IMR-90 (cell line): Measurements from ENCODE around the gene OR14I1. TPM values are rescaled to one million over a fixed set of nuclear protein-coding genes. Genes with fewer than 3 reads are reported as not detected.

ENCODE experiments used
- ATAC-seq: fragments of 200-7000 bp; cut with Tn5 transposase; 2 replicates; pipeline ENCODE4 v1.9.1; 2020; ENCODE audit warnings: low read depth, mild to moderate bottlenecking, moderate library complexity
- BruUV-seq: library from RNA; stranded (reverse); fragments of 400-500 nt; replicated peaks from 2 replicates; lab custom pipeline; 2021; lab: Mats Ljungman, UMichigan
- CTCF ChIA-PET: fragments of 300-600 bp; formaldehyde crosslinking; extraction: SDS; loops from one replicate; lab custom pipeline; 2021; ENCODE audit warnings: antibody characterized with exemption; lab: Yijun Ruan, JAX
- POLR2A ChIA-PET: fragments of 300-600 bp; sonication (Branson Sonifier 250); formaldehyde crosslinking; loops from one replicate; lab custom pipeline; 2022; ENCODE audit warnings: antibody characterized with exemption; ENCODE audit not compliant: unreplicated experiment; lab: Charles Lee
- DNase-seq: peaks from one replicate; pipeline ENCODE4 v3.0.0; 2013
- H2AFZ ChIP-seq: replicated peaks from 2 replicates; pipeline ENCODE3; 2013; ENCODE audit warnings: low read length, mild to moderate bottlenecking; ENCODE audit not compliant: poor library complexity
- H2AK5ac ChIP-seq: 2 replicates; pipeline ENCODE4 v1.6.1; 2013; ENCODE audit warnings: low read depth, low read length, inconsistent platforms
- H2AK9ac ChIP-seq: replicated peaks from 2 replicates; pipeline ENCODE3; 2013; ENCODE audit warnings: mild to moderate bottlenecking, low read depth, low read length, moderate library complexity; ENCODE audit not compliant: poor library complexity
- H2BK120ac ChIP-seq: 2 replicates; pipeline ENCODE4 v1.6.1; 2013; ENCODE audit warnings: low read depth, low read length, inconsistent platforms
- H2BK15ac ChIP-seq: 3 replicates; pipeline ENCODE4 v1.6.1; 2013; ENCODE audit warnings: low read depth, low read length, inconsistent platforms
- H2BK20ac ChIP-seq: 2 replicates; pipeline ENCODE4 v1.6.1; 2013; ENCODE audit warnings: low read depth, mild to moderate bottlenecking, inconsistent platforms, low read length, moderate library complexity
- H2BK5ac ChIP-seq: 2 replicates; pipeline ENCODE4 v1.6.1; 2013; ENCODE audit warnings: mild to moderate bottlenecking, low read depth, low read length, inconsistent platforms; ENCODE audit not compliant: poor library complexity, severe bottlenecking
- H3K14ac ChIP-seq: replicated peaks from 2 replicates; pipeline ENCODE4 v1.6.1; 2013; ENCODE audit warnings: low read depth, low read length, inconsistent platforms
- H3K18ac ChIP-seq: 2 replicates; pipeline ENCODE4 v1.6.1; 2013; ENCODE audit warnings: low read depth, low read length, control low read depth
- H3K23ac ChIP-seq: 2 replicates; pipeline ENCODE4 v1.6.1; 2013; ENCODE audit warnings: low read depth, low read length, inconsistent platforms
- H3K27ac ChIP-seq: 2 replicates; pipeline ENCODE4 v1.5.1; 2013; ENCODE audit warnings: mild to moderate bottlenecking, control low read depth, low read length; ENCODE audit not compliant: insufficient read depth
- H3K27me3 ChIP-seq: 2 replicates; pipeline ENCODE4 v1.6.1; 2013; ENCODE audit warnings: low read length; ENCODE audit not compliant: control insufficient read depth, insufficient read depth
- H3K36me3 ChIP-seq: 2 replicates; pipeline ENCODE4 v1.6.1; 2013; ENCODE audit warnings: low read length, mixed read lengths; ENCODE audit not compliant: control insufficient read depth, insufficient read depth
- H3K4ac ChIP-seq: 2 replicates; pipeline ENCODE4 v1.6.1; 2013; ENCODE audit warnings: low read depth, low read length, inconsistent platforms
- H3K4me1 ChIP-seq: 2 replicates; pipeline ENCODE4 v1.6.1; 2013; ENCODE audit warnings: low read length, mixed read lengths; ENCODE audit not compliant: control insufficient read depth, insufficient read depth
- H3K4me2 ChIP-seq: 2 replicates; pipeline ENCODE4 v1.6.1; 2013; ENCODE audit warnings: low read depth, mild to moderate bottlenecking, control low read depth, low read length, moderate library complexity
- H3K4me3 ChIP-seq: 2 replicates; pipeline ENCODE4 v1.5.1; 2013; ENCODE audit warnings: low read depth, mild to moderate bottlenecking, control low read depth, low read length, moderate library complexity; ENCODE audit not compliant: insufficient read depth
- H3K56ac ChIP-seq: 2 replicates; pipeline ENCODE4 v1.6.1; 2013; ENCODE audit warnings: low read length, inconsistent platforms; ENCODE audit not compliant: insufficient read depth; ENCODE audit errors: extremely low read depth
- H3K79me1 ChIP-seq, 2 experiments: 2 replicates each; pipeline ENCODE4 v1.6.1; 2013; ENCODE audit warnings: low read length in 2 of 2, inconsistent platforms in 1 of 2, low read depth in 1 of 2
- H3K9ac ChIP-seq: 2 replicates; pipeline ENCODE4 v1.6.1; 2013; ENCODE audit warnings: low read depth, low read length, control low read depth
- H3K9me1 ChIP-seq: 2 replicates; pipeline ENCODE4 v1.6.1; 2013; ENCODE audit warnings: low read length, inconsistent platforms; ENCODE audit not compliant: insufficient read depth
- H3K9me3 ChIP-seq: 2 replicates; pipeline ENCODE4 v1.6.1; 2013; ENCODE audit warnings: low read length; ENCODE audit not compliant: control insufficient read depth, insufficient read depth
- H4K20me1 ChIP-seq: 2 replicates; pipeline ENCODE4 v1.6.1; 2013; ENCODE audit warnings: low read length, inconsistent platforms; ENCODE audit not compliant: insufficient read depth
- H4K5ac ChIP-seq: 2 replicates; pipeline ENCODE4 v1.6.1; 2013; ENCODE audit warnings: mild to moderate bottlenecking, low read depth, low read length, control low read depth
- H4K8ac ChIP-seq, 2 experiments: 2 replicates each; pipeline ENCODE4 v1.6.1; 2013; ENCODE audit warnings: low read depth in 2 of 2, low read length in 2 of 2, control low read depth in 1 of 2, inconsistent platforms in 1 of 2
- H4K91ac ChIP-seq: 2 replicates; pipeline ENCODE4 v1.6.1; 2013; ENCODE audit warnings: low read depth, low read length, inconsistent platforms; ENCODE audit not compliant: insufficient read depth
- BHLHE40 ChIP-seq: fragments of 150-350 bp; IDR thresholded peaks from 2 replicates; pipeline ENCODE4 v1.6.1; 2016; ENCODE audit warnings: mild to moderate bottlenecking, low read depth, low read length
- CEBPB ChIP-seq: IDR thresholded peaks from 2 replicates; pipeline ENCODE4 v1.6.1; 2012; ENCODE audit warnings: low read depth, low read length, improper control_type of control experiment
- CHD1 ChIP-seq: IDR thresholded peaks from 2 replicates; pipeline ENCODE4 v1.6.1; 2012; ENCODE audit warnings: low read depth, low read length, improper control_type of control experiment
- CTCF ChIP-seq: conservative IDR thresholded peaks from 2 replicates; pipeline ENCODE4 v1.5.1; 2012; ENCODE audit warnings: mild to moderate bottlenecking, low read depth, low read length, improper control_type of control experiment
- ELK1 ChIP-seq: fragments of 150-350 bp; IDR thresholded peaks from 2 replicates; pipeline ENCODE4 v1.6.1; 2016; ENCODE audit warnings: low read depth, mild to moderate bottlenecking, low read length, moderate library complexity, borderline replicate concordance
- FOS ChIP-seq: fragments of 150-350 bp; IDR thresholded peaks from 2 replicates; pipeline ENCODE4 v1.6.1; 2016; ENCODE audit warnings: low read depth, low read length
- MAFK ChIP-seq: IDR thresholded peaks from 2 replicates; pipeline ENCODE4 v1.6.1; 2012; ENCODE audit warnings: low read depth, low read length, improper control_type of control experiment
- MAZ ChIP-seq: IDR thresholded peaks from 2 replicates; pipeline ENCODE4 v1.6.1; 2012; ENCODE audit warnings: low read depth, mild to moderate bottlenecking, low read length, improper control_type of control experiment, moderate library complexity, borderline replicate concordance
- MXI1 ChIP-seq: IDR thresholded peaks from 2 replicates; pipeline ENCODE4 v1.6.1; 2012; ENCODE audit warnings: low read depth, mild to moderate bottlenecking, low read length, moderate library complexity, borderline replicate concordance
- POLR2A ChIP-seq: IDR thresholded peaks from 2 replicates; pipeline ENCODE4 v1.6.1; 2012; ENCODE audit warnings: mild to moderate bottlenecking, low read depth, low read length
- RAD21 ChIP-seq: IDR thresholded peaks from 2 replicates; pipeline ENCODE4 v1.6.1; 2012; ENCODE audit warnings: low read length, improper control_type of control experiment
- RCOR1 ChIP-seq: IDR thresholded peaks from 2 replicates; pipeline ENCODE4 v1.6.1; 2012; ENCODE audit warnings: mild to moderate bottlenecking, low read length, improper control_type of control experiment; ENCODE audit not compliant: insufficient replicate concordance
- RFX5 ChIP-seq: IDR thresholded peaks from 2 replicates; pipeline ENCODE4 v1.8.0; 2012; ENCODE audit warnings: low read depth, mild to moderate bottlenecking, low read length, moderate library complexity
- SMC3 ChIP-seq: fragments of 150-350 bp; IDR thresholded peaks from 2 replicates; pipeline ENCODE4 v1.6.1; 2016; ENCODE audit warnings: low read depth, mild to moderate bottlenecking, antibody characterized with exemption, low read length, moderate library complexity
- USF2 ChIP-seq: fragments of 150-350 bp; IDR thresholded peaks from 2 replicates; pipeline ENCODE4 v1.6.1; 2017; ENCODE audit warnings: mild to moderate bottlenecking, antibody characterized with exemption, low read length, low read depth
- WGBS, 2 experiments: methylation state at CpG; one replicate each; pipeline versions ENCODE4 v1.1.5 to v1.1.7; 2013; ENCODE audit warnings: missing lambda C conversion rate in 2 of 2; ENCODE audit not compliant: insufficient read length in 1 of 2; ENCODE audit errors: extremely low coverage in 2 of 2; 5-methylcytosine and 5-hydroxymethylcytosine counted together
- dilution Hi-C: fragments of 300-500 bp; cut with HindIII; formaldehyde crosslinking; loops from one replicate; pipeline ENCODE4 v1.14.3; 2018; ENCODE audit warnings: low sequenced_read_pairs; ENCODE audit not compliant: unreplicated experiment
- in situ Hi-C: fragments of 300-500 bp; cut with MboI; formaldehyde crosslinking; loops from 3 replicates; pipeline ENCODE4 v1.14.3; 2019; ENCODE audit warnings: low sequenced_read_pairs, inconsistent platforms, mixed read lengths
- intact Hi-C: fragments of 100-400 bp; cut with micrococcal nuclease; formaldehyde crosslinking; loops from 2 replicates; pipeline ENCODE4 v1.10.0; 2022
- polyA plus RNA-seq, 3 experiments: library from polyadenylated mRNA; depleted of rRNA; stranded (reverse); fragments of >200 nt; gene quantifications; 2 replicates each; pipeline ENCODE4 v1.2.3, GENCODE V29; 2012; ENCODE audit warnings: low replicate concordance in 1 of 3
- total RNA-seq: library from RNA; depleted of rRNA; stranded (reverse); fragments of >200 nt; gene quantifications from 2 replicates; pipeline ENCODE4 v1.2.3, GENCODE V29; 2012

OR14I1 gene
- total and polyA plus RNA-seq, 2 of the 4 experiments (the other 2 are of a cell fraction), result not detected

GRCh38 chr1:248751635-248752034 is 49.1 kb upstream of the OR14I1 start:
- ChIA-PET CTCF (no interaction called here), POLR2A (no interaction called here)
- ATAC-seq, result no peak
- no peak overlapping the region for H3K23ac ChIP-seq
- no peak overlapping the region for H2BK15ac ChIP-seq
- no peaks in the 10 kb centered on the region for H3K79me1 ChIP-seq
- no peaks in the 10 kb centered on the region for H4K20me1 ChIP-seq
- H3K9me3 ChIP-seq, result peaks cover 35% of the 10 kb centered on the region
- no peaks in the 10 kb centered on the region for H3K9me1 ChIP-seq
- no peak overlapping the region for H3K4me2 ChIP-seq
- no peak overlapping the region for H3K4ac ChIP-seq
- no peak for DNase-seq
- H2AK9ac ChIP-seq, result no peak overlapping the region
- no peak overlapping the region for H3K18ac ChIP-seq
- BruUV-seq, result no TSS peak
- no peak overlapping the region for H2BK20ac ChIP-seq
- no peak overlapping the region for H4K91ac ChIP-seq
- H3K14ac ChIP-seq, result no peak overlapping the region
- in situ Hi-C loops, result no loop called here
- H3K4me1 ChIP-seq, result no peaks in the 10 kb centered on the region
- no peak overlapping the region for H2AFZ ChIP-seq
- no CpG with 5 or more reads among the region's 4 CpGs for WGBS, 2 experiments
- H3K4me3 ChIP-seq, result no peak overlapping the region
- no peak for TF ChIP-seq CTCF
- TF ChIP-seq FOS, result no peak
- no peak for TF ChIP-seq RCOR1
- no peak for TF ChIP-seq MAFK
- no peak for TF ChIP-seq RFX5
- no peak for TF ChIP-seq SMC3
- TF ChIP-seq MAZ, result no peak
- no peak for TF ChIP-seq POLR2A
- no peak for TF ChIP-seq USF2
- no peak for TF ChIP-seq CEBPB
- no peak for TF ChIP-seq ELK1
- no peak for TF ChIP-seq BHLHE40
- TF ChIP-seq CHD1, result no peak
- no peak for TF ChIP-seq MXI1
- TF ChIP-seq RAD21, result no peak
- no peak overlapping the region for H2BK5ac ChIP-seq
- no peak overlapping the region for H3K27ac ChIP-seq
- H3K27me3 ChIP-seq, result no peaks in the 10 kb centered on the region
- intact Hi-C loops, result no loop called here
- H4K8ac ChIP-seq, result no peak overlapping the region
- H3K36me3 ChIP-seq, result no peaks in the 10 kb centered on the region
- no peak overlapping the region for H4K5ac ChIP-seq
- dilution Hi-C loops, result no loop called here
- H2AK5ac ChIP-seq, result no peak overlapping the region
- H3K9ac ChIP-seq, result no peak overlapping the region
- no peak overlapping the region for H2BK120ac ChIP-seq
- no peak overlapping the region for H3K56ac ChIP-seq
